ENCODE measurements around the gene MIDN. TPM values are rescaled to one million over a fixed set of nuclear protein-coding genes. Genes with fewer than 3 reads are reported as not detected.
A peak's percentile ranks its signal among the peaks of the same experiment; 100 is the strongest.

Gene MIDN
- total and polyA plus RNA-seq, 2 of the 4 experiments (the other 2 are of a cell fraction), result 2.5 to 26.0 TPM

GRCh38 chr19:1210227-1210538 is 38.2 kb upstream of the MIDN start:
- peak overlapping the region; percentile 70; the same call in 1 of the 2 replicates for H2AK5ac ChIP-seq (ENCODE audit: low read depth, low read length)
- H3K27ac ChIP-seq (ENCODE audit: insufficient read depth, low read length), result no peak overlapping the region; the same call in 1 of the 2 replicates
- no peak overlapping the region for H2AFZ ChIP-seq (replicated peaks; ENCODE audit: low read length, poor library complexity)
- H3K36me3 ChIP-seq (ENCODE audit: control insufficient read depth, insufficient read depth, low read length), result peaks cover 9% of the 10 kb centered on the region; the same call in 1 of the 2 replicates
- H2AK9ac ChIP-seq (replicated peaks; ENCODE audit: low read depth, low read length, poor library complexity), result peak overlapping the region; percentile 87
- H4K91ac ChIP-seq (ENCODE audit: insufficient read depth, low read depth, low read length), result no peak overlapping the region
- H2BK20ac ChIP-seq (ENCODE audit: low read depth, low read length), result no peak overlapping the region
- H4K5ac ChIP-seq (ENCODE audit: low read depth, low read length), result no peak overlapping the region
- no peak overlapping the region for H3K4me2 ChIP-seq (ENCODE audit: low read depth, low read length)
- H3K4me3 ChIP-seq (ENCODE audit: insufficient read depth, low read depth, low read length), result no peak overlapping the region
- H4K8ac ChIP-seq (ENCODE audit: low read depth in 2 of 2, low read length in 2 of 2), result 0 out of 4 replicates have a peak overlapping the region, but pooled peaks of 1 of the 2 experiments have one; percentile 28
- dilution Hi-C loops (cut with HindIII; ENCODE audit: low sequenced_read_pairs, unreplicated experiment), result no loop called here
- intact Hi-C loops (cut with micrococcal nuclease), result no loop called here
- H3K27me3 ChIP-seq (ENCODE audit: control insufficient read depth, insufficient read depth, low read length), result no peaks in the 10 kb centered on the region
- ATAC-seq (ENCODE audit: low read depth), result no peak
- no peak overlapping the region for H2BK15ac ChIP-seq (ENCODE audit: low read depth, low read length)
- H4K20me1 ChIP-seq (ENCODE audit: insufficient read depth, low read length), result peaks cover 68% of the 10 kb centered on the region
- peak overlapping the region; percentile 75 for H2BK120ac ChIP-seq (ENCODE audit: low read depth, low read length)
- no peak for DNase-seq
- H3K9ac ChIP-seq (ENCODE audit: low read depth, low read length), result no peak overlapping the region
- no peak for TF ChIP-seq RAD21 (IDR thresholded peaks at IDR 0.05; ENCODE audit: low read length)
- TF ChIP-seq USF2 (IDR thresholded peaks at IDR 0.05; ENCODE audit: low read depth, low read length), result no peak
- TF ChIP-seq FOS (IDR thresholded peaks at IDR 0.05; ENCODE audit: low read depth, low read length), result no peak
- TF ChIP-seq RCOR1 (IDR thresholded peaks at IDR 0.05; ENCODE audit: insufficient replicate concordance, low read length), result no peak
- no peak for TF ChIP-seq MAFK (IDR thresholded peaks at IDR 0.05; ENCODE audit: low read depth, low read length)
- TF ChIP-seq POLR2A (IDR thresholded peaks at IDR 0.05; ENCODE audit: low read depth, low read length), result no peak
- no peak for TF ChIP-seq CEBPB (IDR thresholded peaks at IDR 0.05; ENCODE audit: low read depth, low read length)
- TF ChIP-seq BHLHE40 (IDR thresholded peaks at IDR 0.05; ENCODE audit: low read depth, low read length), result no peak
- TF ChIP-seq MXI1 (IDR thresholded peaks at IDR 0.05; ENCODE audit: borderline replicate concordance, low read depth, low read length), result no peak
- no peak for TF ChIP-seq RFX5 (IDR thresholded peaks at IDR 0.05; ENCODE audit: low read depth, low read length)
- no peak for TF ChIP-seq ELK1 (IDR thresholded peaks at IDR 0.05; ENCODE audit: borderline replicate concordance, low read depth, low read length)
- TF ChIP-seq NFE2L2 (IDR thresholded peaks at IDR 0.05; ENCODE audit: low read depth, low read length), result no peak
- POLR2A ChIA-PET (ENCODE audit: unreplicated experiment), result no interaction called here
- H3K14ac ChIP-seq (replicated peaks; ENCODE audit: low read depth, low read length), result peak overlapping the region; percentile 80
- H3K56ac ChIP-seq (ENCODE audit: extremely low read depth, insufficient read depth, low read length), result no peak overlapping the region
- H2BK5ac ChIP-seq (ENCODE audit: low read depth, low read length, poor library complexity, severe bottlenecking), result peak overlapping the region; percentile 30
- H3K18ac ChIP-seq (ENCODE audit: low read depth, low read length), result no peak overlapping the region
- H3K9me3 ChIP-seq (ENCODE audit: control insufficient read depth, insufficient read depth, low read length), result no peaks in the 10 kb centered on the region
- peaks cover 23% of the 10 kb centered on the region for H3K9me1 ChIP-seq (ENCODE audit: insufficient read depth, low read length)
- no peak overlapping the region for H3K23ac ChIP-seq (ENCODE audit: low read depth, low read length)
- BruUV-seq (replicated peaks), result no TSS peak
- H3K4me1 ChIP-seq (ENCODE audit: control insufficient read depth, insufficient read depth, low read length), result peaks cover 23% of the 10 kb centered on the region
- CTCF ChIA-PET, result no interaction called here
- WGBS, 2 experiments (ENCODE audit: extremely low coverage in 2 of 2, insufficient read length in 1 of 2), result 100% methylated on average over 3 of the region's 13 CpGs; no CpG with 5 or more reads in 1 of the 2 experiments
- in situ Hi-C loops (cut with MboI; ENCODE audit: low sequenced_read_pairs), result no loop called here
- H3K79me1 ChIP-seq (ENCODE audit: low read depth in 1 of 2, low read length in 2 of 2), result peaks cover 7 to 78% of the 10 kb centered on the region in 2 experiments
- H3K4ac ChIP-seq (ENCODE audit: low read depth, low read length), result 0 out of 2 replicates have a peak overlapping the region, but pooled peaks have one; percentile 34
